OCI-LY1 (cell line): Measurements from ENCODE around the gene NR1H2.

Source experiments
- H2AFZ ChIP-seq: fragments of 200-600 bp; sonication (generic), shearing (Covaris generic); 2 replicates; pipeline ENCODE4 v1.6.0; 2014; ENCODE audit warnings: antibody characterized with exemption, mild to moderate bottlenecking, low read length
- H3F3A ChIP-seq: fragments of 200-600 bp; sonication (generic), shearing (Covaris generic); 2 replicates; pipeline ENCODE4 v1.6.0; 2014; ENCODE audit warnings: mild to moderate bottlenecking, antibody characterized with exemption, low read length, moderate library complexity; ENCODE audit not compliant: insufficient read depth
- H3K27ac ChIP-seq: fragments of 200-600 bp; sonication (generic); 2 replicates; pipeline ENCODE4 v1.5.1; 2014; ENCODE audit warnings: low read length, mixed run types, mild to moderate bottlenecking, low read depth; ENCODE audit not compliant: poor library complexity, severe bottlenecking
- H3K27me3 ChIP-seq: fragments of 200-600 bp; sonication (generic); 2 replicates; pipeline ENCODE4 v1.6.0; 2014; ENCODE audit warnings: antibody characterized with exemption, mild to moderate bottlenecking, low read length, moderate library complexity; ENCODE audit not compliant: insufficient read depth
- H3K36me3 ChIP-seq: fragments of 200-600 bp; sonication (generic); 2 replicates; pipeline ENCODE4 v1.6.1; 2014; ENCODE audit warnings: mild to moderate bottlenecking, antibody characterized with exemption, low read length, moderate library complexity, mixed read lengths; ENCODE audit not compliant: insufficient read depth
- H3K4me1 ChIP-seq: fragments of 200-600 bp; sonication (generic); 2 replicates; pipeline ENCODE4 v1.5.1; 2014; ENCODE audit warnings: mild to moderate bottlenecking, low read length, moderate library complexity; ENCODE audit not compliant: insufficient read depth, severe bottlenecking
- H3K4me2 ChIP-seq: fragments of 200-600 bp; sonication (generic), shearing (Covaris generic); 2 replicates; pipeline ENCODE4 v1.6.1; 2014; ENCODE audit warnings: low read length
- H3K4me3 ChIP-seq: fragments of 200-600 bp; sonication (generic); 2 replicates; pipeline ENCODE4 v1.5.1; 2014; ENCODE audit warnings: low read length, low read depth, mild to moderate bottlenecking, mixed read lengths; ENCODE audit not compliant: poor library complexity, severe bottlenecking
- H3K79me2 ChIP-seq: fragments of 200-600 bp; shearing (Covaris generic); 2 replicates; pipeline ENCODE4 v1.6.1; 2016; ENCODE audit warnings: mixed run types, low read length, mixed read lengths; ENCODE audit not compliant: insufficient read depth
- H3K9ac ChIP-seq: fragments of 200-600 bp; sonication (generic), shearing (Covaris generic); 2 replicates; pipeline ENCODE4 v1.6.1; 2014; ENCODE audit warnings: mild to moderate bottlenecking, low read length, mixed read lengths
- H3K9me2 ChIP-seq: fragments of 200-600 bp; sonication (generic), shearing (Covaris generic); 2 replicates; pipeline ENCODE4 v1.6.1; 2014; ENCODE audit warnings: low read depth, mild to moderate bottlenecking, low read length, mixed read lengths
- H3K9me3 ChIP-seq: fragments of 200-600 bp; shearing (Covaris generic); 2 replicates; pipeline ENCODE4 v1.6.1; 2014; ENCODE audit warnings: low read length, mixed read lengths
- H4K20me1 ChIP-seq: fragments of 200-600 bp; sonication (generic), shearing (Covaris generic); 2 replicates; pipeline ENCODE4 v1.6.0; 2016; ENCODE audit warnings: mild to moderate bottlenecking, low read length; ENCODE audit not compliant: insufficient read depth
- CTCF ChIP-seq: fragments of 200-600 bp; sonication (generic), shearing (Covaris generic); IDR thresholded peaks from 2 replicates; pipeline ENCODE4 v1.5.1; 2017; ENCODE audit warnings: mild to moderate bottlenecking, antibody characterized with exemption, low read length, moderate library complexity, mixed read lengths
- EZH2 ChIP-seq: fragments of 200-600 bp; sonication (generic), shearing (Covaris generic); IDR thresholded peaks from 2 replicates; pipeline ENCODE4 v1.8.0; 2017; ENCODE audit warnings: borderline replicate concordance, mixed run types, mild to moderate bottlenecking, antibody characterized with exemption, low read length, moderate library complexity, mixed read lengths

NR1H2 gene

GRCh38 chr19:50332244-50333038 lies 43.8 kb upstream of the NR1H2 start:
- Histone ChIP-seq H3K9me2 (no peaks in the 10 kb centered on the region), H3K4me3 (peak overlapping the region; percentile 69), H3F3A (peaks cover 4% of the 10 kb centered on the region; the same call in 1 of the 2 replicates), H3K27me3 (peaks cover under 1% of the 10 kb centered on the region; the same call in 1 of the 2 replicates), H3K9me3 (no peaks in the 10 kb centered on the region), H4K20me1 (no peaks in the 10 kb centered on the region), H3K79me2 (no peaks in the 10 kb centered on the region), H3K36me3 (peaks cover 29% of the 10 kb centered on the region; the same call in 1 of the 2 replicates), H3K9ac (peak overlapping the region; percentile 61), H2AFZ (no peak overlapping the region), H3K4me2 (peak overlapping the region; percentile 87), H3K4me1 (peaks cover 60% of the 10 kb centered on the region), H3K27ac (peak overlapping the region; percentile 87)
- TF ChIP-seq CTCF (no peak), EZH2 (no peak)

- Histone ChIP-seq H3K4me3 (peak overlapping the region; percentile 69), H3K9me3 (no peaks in the 10 kb centered on the region), H3K9ac (peak overlapping the region; percentile 61), H3K27me3 (no peaks in the 10 kb centered on the region), H3K79me2 (no peaks in the 10 kb centered on the region), H3F3A (peaks cover 4% of the 10 kb centered on the region; the same call in 1 of the 2 replicates), H3K27ac (peak overlapping the region; percentile 87), H3K36me3 (peaks cover 34% of the 10 kb centered on the region), H3K4me2 (peak overlapping the region; percentile 87), H3K4me1 (peaks cover 54% of the 10 kb centered on the region), H4K20me1 (no peaks in the 10 kb centered on the region), H2AFZ (no peak overlapping the region), H3K9me2 (no peaks in the 10 kb centered on the region)
- TF ChIP-seq EZH2 (no peak), CTCF (no peak)
Measured at GRCh38 chr19:50333235-50333736, 43.0 kb upstream of the NR1H2 start.

GRCh38 chr19:50333737-50334617 lies 42.3 kb upstream of the NR1H2 start:
- H3K27ac ChIP-seq, result peak overlapping the region; percentile 87
- peaks cover 4% of the 10 kb centered on the region; the same call in 1 of the 2 replicates for H3F3A ChIP-seq
- TF ChIP-seq EZH2, result no peak
- TF ChIP-seq CTCF, result no peak
- no peaks in the 10 kb centered on the region for H3K27me3 ChIP-seq
- peak overlapping the region; percentile 61 for H3K9ac ChIP-seq
- H3K9me3 ChIP-seq, result no peaks in the 10 kb centered on the region
- H3K4me2 ChIP-seq, result peak overlapping the region; percentile 87
- H3K4me1 ChIP-seq, result peaks cover 51% of the 10 kb centered on the region
- H2AFZ ChIP-seq, result no peak overlapping the region
- H4K20me1 ChIP-seq, result no peaks in the 10 kb centered on the region
- no peaks in the 10 kb centered on the region for H3K79me2 ChIP-seq
- peak overlapping the region; percentile 69 for H3K4me3 ChIP-seq
- H3K36me3 ChIP-seq, result peaks cover 39% of the 10 kb centered on the region
- H3K9me2 ChIP-seq, result no peaks in the 10 kb centered on the region
